ENCODE measurements around the gene FCAMR. TPM values are rescaled to one million over a fixed set of nuclear protein-coding genes. Genes with fewer than 3 reads are reported as not detected.

FCAMR gene
- total RNA-seq, 2 donors from 2014 or later, result 2.3 TPM; not detected in 1

GRCh38 chr1:207009945-207010344, 39.7 kb upstream of the FCAMR start:
- no peaks in the 10 kb centered on the region for H3K27me3 ChIP-seq (replicated peaks; ENCODE audit: insufficient read depth)
- peak overlapping the region; percentile 59 to 88 for H3K27ac ChIP-seq
- H3K36me3 ChIP-seq, result no peaks in the 10 kb centered on the region
- DNase-seq (ENCODE audit: low spot score), result peak; percentile 63
- intact Hi-C loops (cut with DNase I), result no loop called here
- no peak overlapping the region for H3K4me3 ChIP-seq
- 45% methylated on average over 7 of the region's 7 CpGs for whole genome bisulfite sequencing
- H3K4me1 ChIP-seq (replicated peaks), result peaks cover 18% of the 10 kb centered on the region
- no peaks in the 10 kb centered on the region for H3K9me3 ChIP-seq
- TF ChIP-seq, protein P1, sequence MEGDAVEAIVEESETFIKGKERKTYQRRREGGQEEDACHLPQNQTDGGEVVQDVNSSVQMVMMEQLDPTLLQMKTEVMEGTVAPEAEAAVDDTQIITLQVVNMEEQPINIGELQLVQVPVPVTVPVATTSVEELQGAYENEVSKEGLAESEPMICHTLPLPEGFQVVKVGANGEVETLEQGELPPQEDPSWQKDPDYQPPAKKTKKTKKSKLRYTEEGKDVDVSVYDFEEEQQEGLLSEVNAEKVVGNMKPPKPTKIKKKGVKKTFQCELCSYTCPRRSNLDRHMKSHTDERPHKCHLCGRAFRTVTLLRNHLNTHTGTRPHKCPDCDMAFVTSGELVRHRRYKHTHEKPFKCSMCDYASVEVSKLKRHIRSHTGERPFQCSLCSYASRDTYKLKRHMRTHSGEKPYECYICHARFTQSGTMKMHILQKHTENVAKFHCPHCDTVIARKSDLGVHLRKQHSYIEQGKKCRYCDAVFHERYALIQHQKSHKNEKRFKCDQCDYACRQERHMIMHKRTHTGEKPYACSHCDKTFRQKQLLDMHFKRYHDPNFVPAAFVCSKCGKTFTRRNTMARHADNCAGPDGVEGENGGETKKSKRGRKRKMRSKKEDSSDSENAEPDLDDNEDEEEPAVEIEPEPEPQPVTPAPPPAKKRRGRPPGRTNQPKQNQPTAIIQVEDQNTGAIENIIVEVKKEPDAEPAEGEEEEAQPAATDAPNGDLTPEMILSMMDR (IDR thresholded peaks at IDR 0.05), result no peak
- peak; percentile 82 for TF ChIP-seq POLR2AphosphoS5 (IDR thresholded peaks at IDR 0.05)
- TF ChIP-seq POLR2A (IDR thresholded peaks at IDR 0.05), result no peak

GRCh38 chr1:207009182-207009850, 39.1 kb upstream of the FCAMR start:
- H3K4me1 ChIP-seq (replicated peaks), result peaks cover 18% of the 10 kb centered on the region

GRCh38 chr1:207007352-207008033, 37.2 kb upstream of the FCAMR start:
- Histone ChIP-seq H3K9me3 (no peaks in the 10 kb centered on the region), H3K4me1 (replicated peaks) (peaks cover 27% of the 10 kb centered on the region), H3K4me3 (no peak overlapping the region), H3K27me3 (replicated peaks; ENCODE audit: insufficient read depth) (no peaks in the 10 kb centered on the region), H3K36me3 (no peaks in the 10 kb centered on the region), H3K27ac (peak overlapping the region; percentile 21 to 59)
- intact Hi-C loops (cut with DNase I), result no loop called here
- peak; percentile 61 for DNase-seq (ENCODE audit: low spot score)
- 56% methylated on average over 5 of the region's 5 CpGs for WGBS
- TF ChIP-seq, protein P1 (IDR thresholded peaks at IDR 0.05), result no peak
- no peak for TF ChIP-seq POLR2AphosphoS5 (IDR thresholded peaks at IDR 0.05)
- no peak for TF ChIP-seq POLR2A (IDR thresholded peaks at IDR 0.05)

More at GRCh38 chr1:207009182-207009850, 39.1 kb upstream of the FCAMR start:
- no peak for DNase-seq (ENCODE audit: low spot score)
- H3K27ac ChIP-seq, result peak overlapping the region; percentile 59 to 88
- H3K27me3 ChIP-seq (replicated peaks; ENCODE audit: insufficient read depth), result no peaks in the 10 kb centered on the region
- no peaks in the 10 kb centered on the region for H3K9me3 ChIP-seq
- intact Hi-C loops (cut with DNase I), result no loop called here
- H3K36me3 ChIP-seq, result no peaks in the 10 kb centered on the region
- 87% methylated on average over 10 of the region's 10 CpGs for WGBS
- TF ChIP-seq, protein P1 (IDR thresholded peaks at IDR 0.05), result no peak
- TF ChIP-seq POLR2AphosphoS5 (IDR thresholded peaks at IDR 0.05), result no peak
- TF ChIP-seq POLR2A (IDR thresholded peaks at IDR 0.05), result no peak
- no peak overlapping the region for H3K4me3 ChIP-seq

DNA sequence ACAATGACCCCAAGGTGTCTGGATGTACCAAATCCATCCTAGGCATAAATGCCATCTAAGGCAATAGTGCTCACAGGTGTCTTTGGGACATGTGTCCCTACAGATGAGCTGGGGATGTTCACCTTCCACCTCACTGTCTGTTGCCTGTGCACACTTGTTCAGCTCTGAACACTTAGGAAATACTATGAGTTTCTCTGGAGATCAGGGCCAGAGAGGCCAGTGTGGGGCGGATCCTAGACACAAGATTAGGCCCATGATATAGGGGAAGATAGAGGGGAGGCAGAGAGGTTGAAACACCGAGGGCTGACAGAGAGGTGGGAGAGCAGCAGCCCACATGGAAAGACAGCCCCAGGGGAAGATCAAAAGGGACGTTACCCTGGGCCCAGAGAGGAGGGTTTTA, 36.7 kb upstream of the FCAMR start:
- Histone ChIP-seq H3K9me3 (no peaks in the 10 kb centered on the region), H3K36me3 (no peaks in the 10 kb centered on the region), H3K4me1 (replicated peaks) (peaks cover 28% of the 10 kb centered on the region), H3K4me3 (no peak overlapping the region), H3K27ac (peak overlapping the region in 1 of 2 donors; percentile 21), H3K27me3 (replicated peaks; ENCODE audit: insufficient read depth) (no peaks in the 10 kb centered on the region)
- WGBS, result 64% methylated on average over 3 of the region's 3 CpGs
- intact Hi-C loops (cut with DNase I), result no loop called here
- no peak for DNase-seq (ENCODE audit: low spot score)
- no peak for TF ChIP-seq POLR2AphosphoS5 (IDR thresholded peaks at IDR 0.05)
- no peak for TF ChIP-seq POLR2A (IDR thresholded peaks at IDR 0.05)
- TF ChIP-seq, protein P1 (IDR thresholded peaks at IDR 0.05), result no peak
